IMR-90 (cell line): Measurements from ENCODE around the gene PCCA. TPM values are rescaled to one million over a fixed set of nuclear protein-coding genes. Genes with fewer than 3 reads are reported as not detected.

ENCODE experiments used
- ATAC-seq: fragments of 200-7000 bp; cut with Tn5 transposase; 2 replicates; pipeline ENCODE4 v1.9.1; 2020; ENCODE audit warnings: low read depth, mild to moderate bottlenecking, moderate library complexity
- BruUV-seq: library from RNA; stranded (reverse); fragments of 400-500 nt; replicated peaks from 2 replicates; lab custom pipeline; 2021; lab: Mats Ljungman, UMichigan
- CTCF ChIA-PET: fragments of 300-600 bp; formaldehyde crosslinking; extraction: SDS; loops from one replicate; lab custom pipeline; 2021; ENCODE audit warnings: antibody characterized with exemption; lab: Yijun Ruan, JAX
- POLR2A ChIA-PET: fragments of 300-600 bp; sonication (Branson Sonifier 250); formaldehyde crosslinking; loops from one replicate; lab custom pipeline; 2022; ENCODE audit warnings: antibody characterized with exemption; ENCODE audit not compliant: unreplicated experiment; lab: Charles Lee
- DNase-seq: peaks from one replicate; pipeline ENCODE4 v3.0.0; 2013
- H2AFZ ChIP-seq: replicated peaks from 2 replicates; pipeline ENCODE3; 2013; ENCODE audit warnings: low read length, mild to moderate bottlenecking; ENCODE audit not compliant: poor library complexity
- H2AK5ac ChIP-seq: 2 replicates; pipeline ENCODE4 v1.6.1; 2013; ENCODE audit warnings: low read depth, low read length, inconsistent platforms
- H2AK9ac ChIP-seq: replicated peaks from 2 replicates; pipeline ENCODE3; 2013; ENCODE audit warnings: mild to moderate bottlenecking, low read depth, low read length, moderate library complexity; ENCODE audit not compliant: poor library complexity
- H2BK120ac ChIP-seq: 2 replicates; pipeline ENCODE4 v1.6.1; 2013; ENCODE audit warnings: low read depth, low read length, inconsistent platforms
- H2BK15ac ChIP-seq: 3 replicates; pipeline ENCODE4 v1.6.1; 2013; ENCODE audit warnings: low read depth, low read length, inconsistent platforms
- H2BK20ac ChIP-seq: 2 replicates; pipeline ENCODE4 v1.6.1; 2013; ENCODE audit warnings: low read depth, mild to moderate bottlenecking, inconsistent platforms, low read length, moderate library complexity
- H2BK5ac ChIP-seq: 2 replicates; pipeline ENCODE4 v1.6.1; 2013; ENCODE audit warnings: mild to moderate bottlenecking, low read depth, low read length, inconsistent platforms; ENCODE audit not compliant: poor library complexity, severe bottlenecking
- H3K14ac ChIP-seq: replicated peaks from 2 replicates; pipeline ENCODE4 v1.6.1; 2013; ENCODE audit warnings: low read depth, low read length, inconsistent platforms
- H3K18ac ChIP-seq: 2 replicates; pipeline ENCODE4 v1.6.1; 2013; ENCODE audit warnings: low read depth, low read length, control low read depth
- H3K23ac ChIP-seq: 2 replicates; pipeline ENCODE4 v1.6.1; 2013; ENCODE audit warnings: low read depth, low read length, inconsistent platforms
- H3K27ac ChIP-seq: 2 replicates; pipeline ENCODE4 v1.5.1; 2013; ENCODE audit warnings: mild to moderate bottlenecking, control low read depth, low read length; ENCODE audit not compliant: insufficient read depth
- H3K27me3 ChIP-seq: 2 replicates; pipeline ENCODE4 v1.6.1; 2013; ENCODE audit warnings: low read length; ENCODE audit not compliant: control insufficient read depth, insufficient read depth
- H3K36me3 ChIP-seq: 2 replicates; pipeline ENCODE4 v1.6.1; 2013; ENCODE audit warnings: low read length, mixed read lengths; ENCODE audit not compliant: control insufficient read depth, insufficient read depth
- H3K4ac ChIP-seq: 2 replicates; pipeline ENCODE4 v1.6.1; 2013; ENCODE audit warnings: low read depth, low read length, inconsistent platforms
- H3K4me1 ChIP-seq: 2 replicates; pipeline ENCODE4 v1.6.1; 2013; ENCODE audit warnings: low read length, mixed read lengths; ENCODE audit not compliant: control insufficient read depth, insufficient read depth
- H3K4me2 ChIP-seq: 2 replicates; pipeline ENCODE4 v1.6.1; 2013; ENCODE audit warnings: low read depth, mild to moderate bottlenecking, control low read depth, low read length, moderate library complexity
- H3K4me3 ChIP-seq: 2 replicates; pipeline ENCODE4 v1.5.1; 2013; ENCODE audit warnings: low read depth, mild to moderate bottlenecking, control low read depth, low read length, moderate library complexity; ENCODE audit not compliant: insufficient read depth
- H3K56ac ChIP-seq: 2 replicates; pipeline ENCODE4 v1.6.1; 2013; ENCODE audit warnings: low read length, inconsistent platforms; ENCODE audit not compliant: insufficient read depth; ENCODE audit errors: extremely low read depth
- H3K79me1 ChIP-seq, 2 experiments: 2 replicates each; pipeline ENCODE4 v1.6.1; 2013; ENCODE audit warnings: low read length in 2 of 2, inconsistent platforms in 1 of 2, low read depth in 1 of 2
- H3K9ac ChIP-seq: 2 replicates; pipeline ENCODE4 v1.6.1; 2013; ENCODE audit warnings: low read depth, low read length, control low read depth
- H3K9me1 ChIP-seq: 2 replicates; pipeline ENCODE4 v1.6.1; 2013; ENCODE audit warnings: low read length, inconsistent platforms; ENCODE audit not compliant: insufficient read depth
- H3K9me3 ChIP-seq: 2 replicates; pipeline ENCODE4 v1.6.1; 2013; ENCODE audit warnings: low read length; ENCODE audit not compliant: control insufficient read depth, insufficient read depth
- H4K20me1 ChIP-seq: 2 replicates; pipeline ENCODE4 v1.6.1; 2013; ENCODE audit warnings: low read length, inconsistent platforms; ENCODE audit not compliant: insufficient read depth
- H4K5ac ChIP-seq: 2 replicates; pipeline ENCODE4 v1.6.1; 2013; ENCODE audit warnings: mild to moderate bottlenecking, low read depth, low read length, control low read depth
- H4K8ac ChIP-seq, 2 experiments: 2 replicates each; pipeline ENCODE4 v1.6.1; 2013; ENCODE audit warnings: low read depth in 2 of 2, low read length in 2 of 2, control low read depth in 1 of 2, inconsistent platforms in 1 of 2
- H4K91ac ChIP-seq: 2 replicates; pipeline ENCODE4 v1.6.1; 2013; ENCODE audit warnings: low read depth, low read length, inconsistent platforms; ENCODE audit not compliant: insufficient read depth
- BHLHE40 ChIP-seq: fragments of 150-350 bp; IDR thresholded peaks from 2 replicates; pipeline ENCODE4 v1.6.1; 2016; ENCODE audit warnings: mild to moderate bottlenecking, low read depth, low read length
- CEBPB ChIP-seq: IDR thresholded peaks from 2 replicates; pipeline ENCODE4 v1.6.1; 2012; ENCODE audit warnings: low read depth, low read length, improper control_type of control experiment
- CHD1 ChIP-seq: IDR thresholded peaks from 2 replicates; pipeline ENCODE4 v1.6.1; 2012; ENCODE audit warnings: low read depth, low read length, improper control_type of control experiment
- CTCF ChIP-seq: conservative IDR thresholded peaks from 2 replicates; pipeline ENCODE4 v1.5.1; 2012; ENCODE audit warnings: mild to moderate bottlenecking, low read depth, low read length, improper control_type of control experiment
- ELK1 ChIP-seq: fragments of 150-350 bp; IDR thresholded peaks from 2 replicates; pipeline ENCODE4 v1.6.1; 2016; ENCODE audit warnings: low read depth, mild to moderate bottlenecking, low read length, moderate library complexity, borderline replicate concordance
- FOS ChIP-seq: fragments of 150-350 bp; IDR thresholded peaks from 2 replicates; pipeline ENCODE4 v1.6.1; 2016; ENCODE audit warnings: low read depth, low read length
- MAZ ChIP-seq: IDR thresholded peaks from 2 replicates; pipeline ENCODE4 v1.6.1; 2012; ENCODE audit warnings: low read depth, mild to moderate bottlenecking, low read length, improper control_type of control experiment, moderate library complexity, borderline replicate concordance
- MXI1 ChIP-seq: IDR thresholded peaks from 2 replicates; pipeline ENCODE4 v1.6.1; 2012; ENCODE audit warnings: low read depth, mild to moderate bottlenecking, low read length, moderate library complexity, borderline replicate concordance
- NFE2L2 ChIP-seq: fragments of 150-350 bp; IDR thresholded peaks from 2 replicates; pipeline ENCODE4 v1.6.1; 2016; ENCODE audit warnings: low read depth, mild to moderate bottlenecking, low read length
- POLR2A ChIP-seq: IDR thresholded peaks from 2 replicates; pipeline ENCODE4 v1.6.1; 2012; ENCODE audit warnings: mild to moderate bottlenecking, low read depth, low read length
- RAD21 ChIP-seq: IDR thresholded peaks from 2 replicates; pipeline ENCODE4 v1.6.1; 2012; ENCODE audit warnings: low read length, improper control_type of control experiment
- RCOR1 ChIP-seq: IDR thresholded peaks from 2 replicates; pipeline ENCODE4 v1.6.1; 2012; ENCODE audit warnings: mild to moderate bottlenecking, low read length, improper control_type of control experiment; ENCODE audit not compliant: insufficient replicate concordance
- RFX5 ChIP-seq: IDR thresholded peaks from 2 replicates; pipeline ENCODE4 v1.8.0; 2012; ENCODE audit warnings: low read depth, mild to moderate bottlenecking, low read length, moderate library complexity
- SMC3 ChIP-seq: fragments of 150-350 bp; IDR thresholded peaks from 2 replicates; pipeline ENCODE4 v1.6.1; 2016; ENCODE audit warnings: low read depth, mild to moderate bottlenecking, antibody characterized with exemption, low read length, moderate library complexity
- USF2 ChIP-seq: fragments of 150-350 bp; IDR thresholded peaks from 2 replicates; pipeline ENCODE4 v1.6.1; 2017; ENCODE audit warnings: mild to moderate bottlenecking, antibody characterized with exemption, low read length, low read depth
- WGBS, 2 experiments: methylation state at CpG; one replicate each; pipeline versions ENCODE4 v1.1.5 to v1.1.7; 2013; ENCODE audit warnings: missing lambda C conversion rate in 2 of 2; ENCODE audit not compliant: insufficient read length in 1 of 2; ENCODE audit errors: extremely low coverage in 2 of 2; 5-methylcytosine and 5-hydroxymethylcytosine counted together
- dilution Hi-C: fragments of 300-500 bp; cut with HindIII; formaldehyde crosslinking; loops from one replicate; pipeline ENCODE4 v1.14.3; 2018; ENCODE audit warnings: low sequenced_read_pairs; ENCODE audit not compliant: unreplicated experiment
- in situ Hi-C: fragments of 300-500 bp; cut with MboI; formaldehyde crosslinking; loops from 3 replicates; pipeline ENCODE4 v1.14.3; 2019; ENCODE audit warnings: low sequenced_read_pairs, inconsistent platforms, mixed read lengths
- intact Hi-C: fragments of 100-400 bp; cut with micrococcal nuclease; formaldehyde crosslinking; loops from 2 replicates; pipeline ENCODE4 v1.10.0; 2022
- polyA plus RNA-seq, 3 experiments: library from polyadenylated mRNA; depleted of rRNA; stranded (reverse); fragments of >200 nt; gene quantifications; 2 replicates each; pipeline ENCODE4 v1.2.3, GENCODE V29; 2012; ENCODE audit warnings: low replicate concordance in 1 of 3
- total RNA-seq: library from RNA; depleted of rRNA; stranded (reverse); fragments of >200 nt; gene quantifications from 2 replicates; pipeline ENCODE4 v1.2.3, GENCODE V29; 2012

Gene PCCA
- total and polyA plus RNA-seq, 2 of the 4 experiments (the other 2 are of a cell fraction): 7.6 to 24.0 TPM

GRCh38 chr13:100534911-100535310 is 446.0 kb downstream of the PCCA start:
- TF ChIP-seq MXI1 (no peak), FOS (no peak), CTCF (no peak), RAD21 (no peak), SMC3 (no peak), POLR2A (no peak), ELK1 (no peak), CEBPB (no peak), RFX5 (no peak), NFE2L2 (no peak), RCOR1 (no peak), BHLHE40 (no peak), MAZ (no peak), USF2 (no peak), CHD1 (no peak)
- 63% methylated on average over 2 of the region's 6 CpGs; no CpG with 5 or more reads in 1 of the 2 experiments for WGBS, 2 experiments
- dilution Hi-C loops: no loop called here

More at GRCh38 chr13:100534911-100535310, 446.0 kb downstream of the PCCA start:
- in situ Hi-C loops (loop anchor here (10.0 kb wide), 1 partner anchor 620 kb away; no protein-coding TSS in a partner anchor), intact Hi-C loops (no loop called here)
- no peak overlapping the region for H2AFZ ChIP-seq
- H3K79me1 ChIP-seq: no peaks in the 10 kb centered on the region
- no peak overlapping the region for H3K14ac ChIP-seq
- no peaks in the 10 kb centered on the region for H3K9me3 ChIP-seq
- H3K36me3 ChIP-seq: no peaks in the 10 kb centered on the region; the same call in none of the 2 replicates
- H4K91ac ChIP-seq: no peak overlapping the region
- H3K9me1 ChIP-seq: no peaks in the 10 kb centered on the region; the same call in 1 of the 2 replicates
- DNase-seq (no peak), ATAC-seq (no peak)
- no peak overlapping the region for H2BK20ac ChIP-seq
- no peak overlapping the region for H2AK5ac ChIP-seq
- no peak overlapping the region for H3K9ac ChIP-seq
- H4K8ac ChIP-seq: no peak overlapping the region
- no peak overlapping the region for H3K4me2 ChIP-seq
- no TSS peak for BruUV-seq
- H3K4ac ChIP-seq: no peak overlapping the region
- peaks cover 2% of the 10 kb centered on the region for H3K4me1 ChIP-seq
- H4K20me1 ChIP-seq: no peaks in the 10 kb centered on the region
- H3K4me3 ChIP-seq: no peak overlapping the region
- no peak overlapping the region for H3K56ac ChIP-seq
- H3K27me3 ChIP-seq: no peaks in the 10 kb centered on the region
- POLR2A ChIA-PET: no interaction called here
- no peak overlapping the region for H3K27ac ChIP-seq
- no peak overlapping the region for H2BK120ac ChIP-seq
- H3K18ac ChIP-seq: no peak overlapping the region
- CTCF ChIA-PET: no interaction called here
- no peak overlapping the region for H2BK15ac ChIP-seq
- H4K5ac ChIP-seq: no peak overlapping the region
- no peak overlapping the region for H2BK5ac ChIP-seq
- H3K23ac ChIP-seq: no peak overlapping the region
- H2AK9ac ChIP-seq: no peak overlapping the region
